Measurements from ENCODE around the gene MAP2. TPM values are rescaled to one million over a fixed set of nuclear protein-coding genes. Genes with fewer than 3 reads are reported as not detected.

The MAP2 gene
- total and polyA plus RNA-seq, 2 of the 8 experiments (the other 6 are each of a cell fraction or from before 2014, with no cell fraction given): 5.9 to 9.4 TPM

DNA sequence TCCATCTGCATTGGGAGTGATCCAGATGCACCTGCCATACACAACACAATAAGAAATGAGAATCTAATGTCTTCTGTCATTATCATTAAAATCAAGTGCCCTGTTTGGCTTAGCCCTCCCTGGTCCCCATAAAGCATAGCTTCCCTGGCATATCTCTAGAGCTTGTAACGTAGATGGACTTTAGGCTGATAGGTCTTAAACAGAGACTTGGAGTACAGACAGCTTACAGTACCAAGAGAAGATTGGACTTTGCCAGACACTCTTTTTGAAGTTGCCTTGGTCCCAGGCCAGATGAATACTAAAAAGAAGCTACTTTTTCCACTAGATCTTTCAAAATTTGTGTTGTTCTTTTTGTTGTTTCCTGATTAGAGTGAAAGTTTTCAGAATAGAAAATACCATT lies 261.5 kb downstream of the MAP2 start:
- H3K27me3 ChIP-seq (replicated peaks in 1 of 4; ENCODE audit: control insufficient read depth in 3 of 4, extremely low read depth in 1 of 4, insufficient read depth in 3 of 4, low read length in 3 of 4): no peaks in the 10 kb centered on the region
- no peak overlapping the region for H4K5ac ChIP-seq (ENCODE audit: insufficient read length, low read depth, low read length)
- H3K36me3 ChIP-seq (ENCODE audit: control insufficient read depth in 2 of 4, insufficient read depth in 4 of 4, low read length in 3 of 4): no peaks in the 10 kb centered on the region
- no peak overlapping the region for H3K14ac ChIP-seq (ENCODE audit: insufficient read length)
- no peaks in the 10 kb centered on the region for H3K79me1 ChIP-seq (ENCODE audit: low read depth, low read length)
- FAIRE-seq: no peak
- no peak overlapping the region for H3K4me2 ChIP-seq (ENCODE audit: insufficient read depth in 1 of 2, low read depth in 2 of 2, low read length in 2 of 2)
- H2BK5ac ChIP-seq (ENCODE audit: low read depth, low read length): no peak overlapping the region
- CTCF ChIA-PET (ENCODE audit: partially characterized antibody): no interaction called here
- no peak overlapping the region for H3K9ac ChIP-seq (replicated peaks in 1 of 4; ENCODE audit: extremely low read depth in 1 of 4, low read depth in 3 of 4, low read length in 3 of 4)
- H3K4ac ChIP-seq (replicated peaks; ENCODE audit: insufficient read length, low read depth, low read length): no peak overlapping the region
- no peaks in the 10 kb centered on the region for H4K20me1 ChIP-seq (replicated peaks in 1 of 2; ENCODE audit: control insufficient read depth in 1 of 2, insufficient read depth in 2 of 2, low read length in 2 of 2)
- no peak overlapping the region for H2BK12ac ChIP-seq (ENCODE audit: low read depth, low read length)
- no peak overlapping the region for H2BK120ac ChIP-seq (replicated peaks; ENCODE audit: low read depth, low read length)
- H4K8ac ChIP-seq (ENCODE audit: extremely low read depth, insufficient read depth, low read length): no peak overlapping the region
- no peaks in the 10 kb centered on the region for H3K9me3 ChIP-seq (ENCODE audit: insufficient read depth in 2 of 2, low read depth in 1 of 2, low read length in 1 of 2)
- H2BK20ac ChIP-seq (ENCODE audit: low read length): no peak overlapping the region
- no peak overlapping the region for H3K56ac ChIP-seq (replicated peaks; ENCODE audit: insufficient read length, low read depth, low read length)
- H3K4me1 ChIP-seq (replicated peaks in 1 of 4; ENCODE audit: control insufficient read depth in 3 of 4, insufficient read depth in 4 of 4, low read length in 3 of 4): peaks cover 0 to 7% (median 1%) of the 10 kb centered on the region in 4 experiments; a peak in 3 of 7 replicates
- no peak for DNase-seq (ENCODE audit: low read depth in 1 of 2, low spot score in 2 of 2)
- H2BK15ac ChIP-seq (ENCODE audit: low read length): no peak overlapping the region
- no peak overlapping the region for H3K27ac ChIP-seq (ENCODE audit: low read depth, low read length)
- WGBS, 2 experiments (ENCODE audit: extremely low coverage in 1 of 2, insufficient coverage in 1 of 2, insufficient read length in 1 of 2, insufficient replicate concordance in 2 of 2, low coverage in 1 of 2, low lambda C conversion rate in 2 of 2, missing lambda C conversion rate in 1 of 2): 95% methylated on average over 1 of the region's 1 CpG; no CpG with 5 or more reads in 1 of the 2 experiments
- H3K18ac ChIP-seq (ENCODE audit: extremely low read depth, low read length): no peak overlapping the region
- H3K23ac ChIP-seq (ENCODE audit: insufficient read length): no peak overlapping the region
- no peak overlapping the region for H2AFZ ChIP-seq (ENCODE audit: low read length)
- H3K4me3 ChIP-seq (ENCODE audit: extremely low read depth in 1 of 4, insufficient read depth in 2 of 4, low read depth in 3 of 4, low read length in 4 of 4): no peak overlapping the region
- POLR2A ChIA-PET (ENCODE audit: partially characterized antibody): no interaction called here
- TF ChIP-seq MAFK (IDR thresholded peaks at IDR 0.05; ENCODE audit: low read depth, low read length): no peak
- no peak for TF ChIP-seq NRF1 (IDR thresholded peaks at IDR 0.05; ENCODE audit: low read depth, low read length)
- no peak for TF ChIP-seq KDM4A (IDR thresholded peaks at IDR 0.05; ENCODE audit: low read depth, low read length, severe bottlenecking)
- no peak for TF ChIP-seq EGR1 (IDR thresholded peaks at IDR 0.05; ENCODE audit: borderline replicate concordance, low read depth, low read length)
- TF ChIP-seq CREB1 (IDR thresholded peaks at IDR 0.05): no peak
- no peak for TF ChIP-seq TCF12 (IDR thresholded peaks at IDR 0.05; ENCODE audit: low read depth, low read length)
- no peaks in the 10 kb centered on the region for H3K79me2 ChIP-seq (ENCODE audit: control insufficient read depth in 1 of 2, insufficient read depth in 2 of 2, low read length in 2 of 2)
- H2AK5ac ChIP-seq (ENCODE audit: low read depth, low read length): no peak overlapping the region
- no peaks in the 10 kb centered on the region for H3K23me2 ChIP-seq (ENCODE audit: low read depth, low read length)
- H4K91ac ChIP-seq (replicated peaks; ENCODE audit: insufficient read length, low read length): no peak overlapping the region

Data from H1 (cell line).